ENCODE measurements around the gene MAP4K2.

MAP4K2 gene

GRCh38 chr11:64755681-64756361 is 47.2 kb downstream of the MAP4K2 start:
- H3K4me3 ChIP-seq (replicated peaks; ENCODE audit: low read depth, low read length) = no peak overlapping the region
- TF ChIP-seq CTCF (IDR thresholded peaks at IDR 0.05; ENCODE audit: low read length, missing control alignments) = no peak
- no peak for DNase-seq (ENCODE audit: low read depth)

GRCh38 chr11:64754919-64755662 is 47.9 kb downstream of the MAP4K2 start:
- TF ChIP-seq CTCF (IDR thresholded peaks at IDR 0.05; ENCODE audit: low read length, missing control alignments) = no peak
- no peak overlapping the region for H3K4me3 ChIP-seq (replicated peaks; ENCODE audit: low read depth, low read length)
- no peak for DNase-seq (ENCODE audit: low read depth)

GRCh38 chr11:64754124-64754918 is 48.7 kb downstream of the MAP4K2 start:
- no peak for TF ChIP-seq CTCF (IDR thresholded peaks at IDR 0.05; ENCODE audit: low read length, missing control alignments)

GRCh38 chr11:64753380-64754123 is 49.5 kb downstream of the MAP4K2 start:
- TF ChIP-seq CTCF (IDR thresholded peaks at IDR 0.05; ENCODE audit: low read length, missing control alignments) = no peak
- H3K4me3 ChIP-seq (replicated peaks; ENCODE audit: low read depth, low read length) = no peak overlapping the region
- DNase-seq (ENCODE audit: low read depth) = no peak

More at GRCh38 chr11:64754124-64754918, 48.7 kb downstream of the MAP4K2 start:
- no peak overlapping the region for H3K4me3 ChIP-seq (replicated peaks; ENCODE audit: low read depth, low read length)
- DNase-seq (ENCODE audit: low read depth) = no peak

- TF ChIP-seq CTCF (IDR thresholded peaks at IDR 0.05; ENCODE audit: low read length, missing control alignments) = no peak
These were observed 50.0 kb downstream of the MAP4K2 start for GRCh38 chr11:64753019-64753379.

GRCh38 chr11:64752175-64752970 is 50.6 kb downstream of the MAP4K2 start:
- no peak for DNase-seq (ENCODE audit: low read depth)

More at GRCh38 chr11:64753019-64753379, 50.0 kb downstream of the MAP4K2 start:
- DNase-seq (ENCODE audit: low read depth) = no peak
- H3K4me3 ChIP-seq (replicated peaks; ENCODE audit: low read depth, low read length) = no peak overlapping the region

More at GRCh38 chr11:64752175-64752970, 50.6 kb downstream of the MAP4K2 start:
- H3K4me3 ChIP-seq (replicated peaks; ENCODE audit: low read depth, low read length) = no peak overlapping the region
- no peak for TF ChIP-seq CTCF (IDR thresholded peaks at IDR 0.05; ENCODE audit: low read length, missing control alignments)
